RKO (cell line): ENCODE results near the gene SEPTIN7.
"Not testable (repeated sequence)": the region's sequence is repeated elsewhere in the genome, so short reads cannot be mapped to it uniquely, and the experiment has no call there.

ENCODE experiments used
- DNase-seq: peaks from one replicate; pipeline ENCODE4 v3.0.0-alpha.2; 2016; ENCODE audit warnings: low spot score

Gene SEPTIN7

DNA sequence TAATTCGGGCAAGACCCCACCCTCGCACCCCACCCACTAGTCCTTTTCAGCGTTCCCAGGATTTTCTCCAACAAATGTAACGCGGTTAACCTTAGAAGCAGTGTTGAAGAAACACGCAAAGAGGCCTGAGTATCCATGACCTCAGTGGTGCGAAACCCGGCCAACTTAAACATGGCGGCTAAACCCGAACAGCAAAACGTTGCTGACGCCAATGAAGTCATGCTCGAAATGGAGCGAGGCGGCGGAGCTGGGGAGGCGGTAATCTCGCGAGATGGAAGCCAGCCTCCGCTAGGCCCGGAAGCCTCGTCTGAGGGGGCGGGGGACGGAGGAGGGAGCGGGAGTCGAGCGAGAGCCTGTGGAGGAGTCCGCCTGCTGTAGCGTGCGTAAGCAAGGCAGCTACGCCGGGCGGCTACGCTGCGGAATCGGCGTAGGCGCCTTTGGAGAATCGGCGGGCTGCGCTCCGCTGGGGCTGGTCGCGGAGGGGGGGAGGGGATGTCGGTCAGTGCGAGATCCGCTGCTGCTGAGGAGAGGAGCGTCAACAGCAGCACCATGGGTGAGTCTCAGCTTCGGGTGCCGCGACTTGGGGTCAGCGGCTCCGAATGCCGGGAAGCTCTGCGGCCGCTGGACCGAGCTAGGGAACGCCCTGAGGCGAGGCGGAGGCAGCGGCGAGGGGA is at the start of gene SEPTIN7:
Gene SEPTIN7 (plus strand): TSS at position 340 of the 674 bp plus-strand sequence. CDS start 153 bp downstream, at position 493.
- peak; percentile 97 for DNase-seq

- DNase-seq, result no peak
Measured at GRCh38 chr7:35752742-35753141, 48.1 kb upstream of the SEPTIN7 start.

DNA sequence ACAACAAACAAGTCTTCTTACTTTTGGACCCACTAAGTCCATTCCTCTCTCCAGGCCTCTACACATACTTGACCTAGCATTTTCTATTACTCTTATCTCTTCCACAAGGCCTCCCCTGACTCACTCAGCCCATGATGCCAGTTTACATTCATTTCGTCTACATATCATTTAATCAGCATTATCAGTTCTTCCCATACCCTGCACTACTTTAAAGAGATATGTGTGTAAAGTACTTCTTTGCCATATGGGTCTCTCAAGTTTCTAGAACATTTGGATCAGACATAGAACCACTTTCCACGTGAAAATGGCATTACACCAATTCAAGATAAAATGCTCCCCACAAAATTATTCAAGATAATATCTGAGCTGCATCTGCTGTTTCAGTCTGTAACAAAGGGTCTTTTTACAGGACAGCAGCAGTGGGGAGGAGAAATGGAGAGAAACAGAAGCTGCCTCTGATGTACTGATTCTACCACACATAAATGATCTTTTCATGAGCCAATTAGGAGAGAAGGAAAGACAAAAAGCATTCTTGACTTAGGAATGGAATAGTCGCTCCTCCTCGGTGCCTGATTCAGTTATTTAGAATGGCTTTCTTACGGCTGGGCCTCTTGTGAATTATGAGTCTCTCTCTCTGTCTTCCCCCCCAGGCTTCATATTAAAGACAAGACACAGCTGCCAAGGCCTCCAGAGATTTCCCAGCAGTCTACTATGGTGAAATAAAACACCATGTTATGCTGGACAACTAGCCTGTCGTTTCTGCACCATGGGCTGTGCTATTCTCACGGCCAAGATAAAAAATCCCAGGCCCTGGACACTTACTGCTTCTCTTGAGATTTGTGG is 46.9 kb upstream of the SEPTIN7 start:
- no peak for DNase-seq

DNA sequence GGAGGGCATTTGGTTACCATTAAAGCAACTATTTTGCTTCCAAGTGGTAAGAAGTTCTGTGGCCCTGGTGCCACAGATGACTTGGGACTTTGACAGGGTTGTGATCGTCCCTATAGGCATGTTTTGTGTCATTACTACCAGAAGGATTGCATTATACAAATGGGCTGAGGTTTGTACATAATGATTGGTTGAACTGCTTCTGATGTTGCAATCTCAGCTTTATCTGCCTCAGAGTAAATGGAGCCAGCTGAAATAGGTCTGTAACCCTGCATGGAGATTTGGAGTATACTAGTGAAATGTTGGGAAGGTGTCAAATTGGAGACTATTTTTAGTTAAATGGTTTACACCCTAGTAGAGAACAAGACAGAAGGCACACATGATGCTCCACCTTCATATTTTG is 46.1 kb upstream of the SEPTIN7 start:
- DNase-seq, result no peak

DNA sequence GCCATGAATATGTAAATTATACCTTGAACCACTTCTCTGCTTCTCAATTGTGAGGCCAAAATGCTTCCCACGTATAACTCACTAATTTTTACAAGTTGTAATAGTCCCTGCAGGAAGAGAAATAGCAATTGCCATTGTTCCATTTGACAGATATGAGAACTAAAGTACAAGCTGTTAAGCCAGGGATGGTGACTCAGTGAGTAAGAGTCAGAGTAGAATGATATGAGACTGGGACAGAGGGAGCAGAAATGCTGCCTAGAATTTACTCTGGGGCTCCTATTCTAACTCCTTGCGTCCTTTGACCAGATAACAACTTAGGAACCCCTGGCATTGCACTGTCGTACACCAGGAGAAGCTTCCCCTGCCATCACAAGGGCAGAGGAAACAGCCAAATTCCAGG is 45.1 kb upstream of the SEPTIN7 start:
- DNase-seq, result no peak

DNA sequence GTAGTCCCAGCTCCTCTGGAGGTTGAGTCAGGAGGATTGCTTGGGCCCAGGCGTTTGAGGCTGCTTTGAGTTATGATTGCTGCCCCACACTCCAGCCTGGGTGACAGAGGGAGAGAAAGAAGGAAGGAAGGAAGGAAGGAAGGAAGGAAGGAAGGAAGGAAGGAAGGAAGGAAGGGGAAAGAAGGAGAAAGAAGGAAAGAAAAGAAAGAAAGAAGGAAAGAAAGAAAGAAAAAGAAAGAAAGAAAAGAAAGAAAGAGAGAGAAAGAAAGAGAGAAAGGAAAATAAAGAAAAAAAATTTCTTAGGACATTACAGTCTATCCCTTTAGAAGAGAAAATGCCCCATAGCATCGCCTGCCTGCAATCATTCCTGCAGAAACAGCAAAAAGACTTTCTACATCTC is 44.4 kb upstream of the SEPTIN7 start:
- DNase-seq, result not testable (repeated sequence)

GRCh38 chr7:35757574-35757973 is 43.3 kb upstream of the SEPTIN7 start:
- DNase-seq, result no peak

- no peak for DNase-seq
Measured at GRCh38 chr7:35758421-35758820, 42.4 kb upstream of the SEPTIN7 start.

DNA sequence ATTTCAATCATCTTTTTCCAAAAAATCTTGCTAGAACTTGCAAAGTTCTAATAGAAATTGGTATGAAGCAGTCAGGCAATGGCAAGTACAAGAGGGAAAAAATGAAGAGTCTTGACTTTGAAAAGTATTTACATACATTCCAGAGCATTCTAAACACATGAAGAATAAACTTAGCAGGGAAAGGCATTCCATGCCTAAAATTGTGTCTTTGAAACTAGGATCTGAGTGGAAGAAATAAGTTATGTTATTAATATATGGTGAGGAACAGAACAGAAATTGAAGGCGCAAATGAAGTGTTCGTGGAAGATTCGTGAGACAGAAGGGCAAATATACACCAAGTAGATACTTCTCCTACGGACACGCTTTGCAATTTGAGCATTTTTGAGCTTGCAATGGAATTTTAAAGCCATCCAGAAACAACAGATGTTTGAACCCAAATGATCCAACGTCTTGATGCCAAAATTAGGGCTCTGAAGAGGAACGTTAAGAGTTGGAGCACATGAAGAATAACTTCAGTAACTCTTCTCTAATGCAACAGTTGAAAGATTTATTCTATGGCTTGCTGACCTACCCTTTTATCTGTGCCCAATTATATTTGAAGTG is 40.6 kb upstream of the SEPTIN7 start:
- no peak for DNase-seq

- no peak for DNase-seq
Measured at GRCh38 chr7:35761871-35762677, 38.8 kb upstream of the SEPTIN7 start.

DNA sequence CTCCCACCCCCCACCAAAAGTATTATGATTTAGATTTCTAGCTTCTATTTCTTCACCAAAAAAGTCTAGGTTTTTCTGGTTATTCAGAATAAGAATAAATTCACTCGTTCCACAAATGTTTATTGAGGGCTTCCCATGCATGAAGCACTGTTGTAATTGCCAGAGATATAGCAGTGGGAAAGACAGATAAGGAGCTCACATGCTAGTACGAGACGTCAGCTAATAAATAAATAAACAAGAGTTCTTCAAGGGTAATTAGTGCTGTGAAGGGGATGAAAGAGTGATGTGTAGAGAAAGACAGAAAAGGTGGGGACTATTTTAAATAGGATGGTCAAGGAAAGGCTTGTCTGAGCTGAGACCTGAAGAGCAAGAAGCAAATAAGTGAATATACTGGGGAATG is 38.1 kb upstream of the SEPTIN7 start:
- no peak for DNase-seq

- DNase-seq, result no peak
Measured at GRCh38 chr7:35768346-35768745, 32.5 kb upstream of the SEPTIN7 start.

- no peak for DNase-seq
Measured at GRCh38 chr7:35771776-35772175, 29.1 kb upstream of the SEPTIN7 start.

- DNase-seq, result no peak
Measured at GRCh38 chr7:35773994-35774393, 26.9 kb upstream of the SEPTIN7 start.

DNA sequence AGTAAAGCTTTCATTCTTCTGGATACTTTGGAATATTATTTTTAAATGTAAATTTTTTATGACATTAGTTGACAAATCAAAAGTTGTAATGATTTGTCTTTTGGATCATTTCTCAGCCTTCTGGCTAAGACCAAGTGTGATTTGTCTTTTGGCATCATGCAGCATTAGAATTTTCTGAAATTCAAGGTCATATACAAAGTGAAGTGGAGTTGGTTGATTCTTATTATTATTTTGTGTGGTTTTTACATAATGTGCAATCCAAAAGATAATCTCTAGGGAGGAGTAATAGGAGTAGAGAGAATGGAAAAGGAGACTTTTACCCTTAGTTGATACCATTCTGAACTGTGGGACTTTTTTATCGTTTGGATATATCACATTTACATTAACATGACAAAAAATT is 24.2 kb upstream of the SEPTIN7 start:
- DNase-seq, result no peak

DNA sequence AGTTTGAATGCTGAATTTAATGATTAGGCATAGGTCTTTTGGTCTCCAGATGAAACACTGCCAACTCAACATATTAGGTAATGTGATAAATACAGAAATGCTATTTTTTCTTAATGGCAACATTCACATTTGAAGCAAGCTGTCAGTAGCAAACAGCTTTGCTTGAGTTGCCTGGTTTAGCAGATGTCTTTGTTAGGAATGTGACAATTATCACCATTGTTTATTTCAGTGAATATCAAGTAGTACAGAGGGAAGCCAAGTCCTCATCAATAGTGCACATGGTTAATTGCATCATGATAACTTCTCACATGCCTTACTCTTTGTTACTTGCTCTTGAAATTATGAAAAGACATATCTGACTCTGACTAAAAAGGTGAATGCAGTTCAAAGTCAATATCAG is 23.7 kb upstream of the SEPTIN7 start:
- DNase-seq, result no peak

DNA sequence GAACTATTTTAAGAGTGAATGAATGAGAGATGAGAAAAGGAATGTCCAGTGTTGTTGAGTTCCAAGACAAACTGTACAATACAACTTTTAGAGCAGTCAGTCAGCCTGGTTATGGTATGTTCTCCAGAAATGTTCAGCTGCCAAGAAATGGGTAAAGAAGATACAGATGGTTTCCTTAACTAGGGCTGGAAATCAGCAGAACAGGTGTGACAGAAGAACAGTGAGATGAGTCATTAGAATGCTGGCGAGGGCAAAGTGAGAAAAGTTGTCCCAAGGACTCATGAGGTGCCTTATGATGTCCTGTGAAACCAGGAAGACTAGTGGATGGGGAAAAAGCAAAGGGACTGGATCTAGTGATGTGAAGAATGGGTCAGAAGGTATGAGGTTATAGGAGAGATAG is 20.8 kb upstream of the SEPTIN7 start:
- DNase-seq, result no peak

- DNase-seq, result no peak
Measured at GRCh38 chr7:35781200-35781701, 19.6 kb upstream of the SEPTIN7 start.

- no peak for DNase-seq
Measured at GRCh38 chr7:35781767-35782515, 18.9 kb upstream of the SEPTIN7 start.

GRCh38 chr7:35784332-35784731 is 16.5 kb upstream of the SEPTIN7 start:
- no peak for DNase-seq

DNA sequence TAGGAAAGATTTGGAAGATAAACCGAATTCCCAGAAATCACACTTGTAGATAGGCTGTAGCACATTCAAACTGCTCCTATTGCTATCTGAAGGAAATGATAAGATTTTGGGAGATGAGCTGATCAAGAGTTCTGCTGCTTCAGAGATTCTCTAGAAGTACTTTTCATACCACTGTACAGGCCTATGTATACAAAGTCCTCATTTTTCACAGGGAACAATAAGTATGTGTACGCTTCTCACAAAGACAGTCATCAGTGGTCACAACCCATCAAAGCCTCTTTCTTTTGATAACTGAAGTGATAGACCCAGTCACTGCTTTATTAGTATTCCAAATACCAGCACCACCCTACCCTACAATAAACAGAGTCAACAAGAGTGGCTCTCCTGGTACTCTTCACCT is 15.6 kb upstream of the SEPTIN7 start:
- no peak for DNase-seq
